A673 (cell line): ENCODE results near the gene FLYWCH1.

Source experiments
- CTCF ChIP-seq: fragments of 300-800, 200-600 bp; sonication (generic); conservative IDR thresholded peaks from 2 replicates; pipeline ENCODE4 v1.5.1; 2017; ENCODE audit warnings: low read depth, mild to moderate bottlenecking, antibody characterized with exemption, low read length, moderate library complexity, mixed read lengths
- EZH2 ChIP-seq: fragments of 200-600 bp; sonication (generic); IDR thresholded peaks from 2 replicates; pipeline ENCODE4 v1.6.1; 2017; ENCODE audit warnings: borderline replicate concordance, low read depth, mild to moderate bottlenecking, mixed read lengths, antibody characterized with exemption, low read length; ENCODE audit not compliant: poor library complexity, severe bottlenecking

- TF ChIP-seq CTCF: peak; percentile 97
- no peak for TF ChIP-seq EZH2
These were observed 43.5 kb upstream of the FLYWCH1 start for GRCh38 chr16:2867987-2868789.
